H9 (cell line): ENCODE data around the gene ZNF672. TPM values are rescaled to one million over a fixed set of nuclear protein-coding genes. Genes with fewer than 3 reads are reported as not detected.

ENCODE experiments used
- DNase-seq: peaks from one replicate; pipeline ENCODE4 v3.0.0-alpha.2; 2017
- H2AFZ ChIP-seq: one replicate; pipeline ENCODE4 v1.6.1; 2013; ENCODE audit warnings: mild to moderate bottlenecking, low read length, control low read depth, moderate library complexity
- H2AK5ac ChIP-seq: 2 replicates; pipeline ENCODE4 v1.6.1; 2013; ENCODE audit warnings: low read length, control low read depth, mixed read lengths; ENCODE audit not compliant: insufficient read length
- H2BK120ac ChIP-seq: one replicate; pipeline ENCODE4 v1.6.1; 2013; ENCODE audit warnings: low read depth, mild to moderate bottlenecking, low read length, control low read depth, inconsistent platforms; ENCODE audit not compliant: poor library complexity, severe bottlenecking
- H2BK12ac ChIP-seq: 2 replicates; pipeline ENCODE4 v1.6.1; 2013; ENCODE audit warnings: low read length, control low read depth, mixed read lengths, low read depth; ENCODE audit not compliant: insufficient read length
- H2BK15ac ChIP-seq: 2 replicates; pipeline ENCODE4 v1.6.1; 2013; ENCODE audit warnings: low read depth, low read length, control low read depth
- H2BK20ac ChIP-seq: one replicate; pipeline ENCODE4 v1.6.1; 2013; ENCODE audit warnings: low read depth, mild to moderate bottlenecking, low read length, control low read depth, inconsistent platforms; ENCODE audit not compliant: poor library complexity, severe bottlenecking
- H2BK5ac ChIP-seq: 2 replicates; pipeline ENCODE4 v1.6.1; 2013; ENCODE audit warnings: low read length, control low read depth, mixed read lengths; ENCODE audit not compliant: insufficient read length
- H3K14ac ChIP-seq: 2 replicates; pipeline ENCODE4 v1.6.1; 2013; ENCODE audit warnings: low read length, control low read depth; ENCODE audit not compliant: insufficient read depth
- H3K18ac ChIP-seq: 2 replicates; pipeline ENCODE4 v1.6.1; 2013; ENCODE audit warnings: low read depth, mild to moderate bottlenecking, mixed read lengths, low read length, control low read depth; ENCODE audit not compliant: insufficient read length
- H3K23ac ChIP-seq: 2 replicates; pipeline ENCODE4 v1.6.1; 2013; ENCODE audit warnings: low read length, control low read depth, mixed read lengths, low read depth; ENCODE audit not compliant: insufficient read length
- H3K23me2 ChIP-seq: 2 replicates; pipeline ENCODE4 v1.6.1; 2013; ENCODE audit warnings: low read depth, mild to moderate bottlenecking, mixed read lengths, low read length, control low read depth; ENCODE audit not compliant: insufficient read length, poor library complexity, severe bottlenecking
- H3K27ac ChIP-seq: 2 replicates; pipeline ENCODE4 v1.5.1; 2013; ENCODE audit warnings: low read length, control low read depth, mixed read lengths, low read depth; ENCODE audit not compliant: insufficient read length
- H3K27me3 ChIP-seq: 2 replicates; pipeline ENCODE4 v1.6.1; 2013; ENCODE audit warnings: low read length, control low read depth, inconsistent platforms; ENCODE audit not compliant: insufficient read depth
- H3K4ac ChIP-seq: 2 replicates; pipeline ENCODE4 v1.6.1; 2013; ENCODE audit warnings: low read depth, mild to moderate bottlenecking, control low read depth, inconsistent platforms, low read length, moderate library complexity
- H3K4me1 ChIP-seq: 2 replicates; pipeline ENCODE4 v1.6.1; 2013; ENCODE audit warnings: low read length, control low read depth, inconsistent platforms; ENCODE audit not compliant: insufficient read depth
- H3K4me2 ChIP-seq: 2 replicates; pipeline ENCODE4 v1.6.1; 2013; ENCODE audit warnings: low read length, control low read depth, mixed read lengths; ENCODE audit not compliant: insufficient read length, insufficient read depth
- H3K56ac ChIP-seq: 2 replicates; pipeline ENCODE4 v1.6.1; 2013; ENCODE audit warnings: low read depth, mild to moderate bottlenecking, mixed read lengths, low read length, control low read depth; ENCODE audit not compliant: insufficient read length
- H3K79me1 ChIP-seq: 2 replicates; pipeline ENCODE4 v1.6.1; 2013; ENCODE audit warnings: low read depth, mild to moderate bottlenecking, moderate library complexity, low read length, control low read depth, inconsistent platforms; ENCODE audit not compliant: insufficient read depth, poor library complexity, severe bottlenecking
- H3K79me2 ChIP-seq: 2 replicates; pipeline ENCODE4 v1.6.1; 2013; ENCODE audit warnings: low read length, control low read depth, inconsistent platforms; ENCODE audit not compliant: insufficient read depth
- H3K9ac ChIP-seq: 2 replicates; pipeline ENCODE4 v1.6.1; 2013; ENCODE audit warnings: low read length, control low read depth, mixed read lengths; ENCODE audit not compliant: insufficient read length; ENCODE audit errors: extremely low read depth
- H3K9me3 ChIP-seq: one replicate; pipeline ENCODE4 v1.6.1; 2013; ENCODE audit warnings: low read depth, low read length, inconsistent platforms; ENCODE audit not compliant: control insufficient read depth
- H3T11ph ChIP-seq: one replicate; pipeline ENCODE4 v1.6.1; 2013; ENCODE audit warnings: mild to moderate bottlenecking, low read length, control low read depth, inconsistent platforms
- H4K20me1 ChIP-seq: one replicate; pipeline ENCODE4 v1.6.1; 2013; ENCODE audit not compliant: control insufficient read depth, insufficient read length, insufficient read depth
- H4K5ac ChIP-seq: 2 replicates; pipeline ENCODE4 v1.6.1; 2013; ENCODE audit warnings: low read depth, mild to moderate bottlenecking, mixed read lengths, low read length, control low read depth; ENCODE audit not compliant: insufficient read length
- H4K8ac ChIP-seq: replicated peaks from 2 replicates; pipeline ENCODE4 v1.6.1; 2013; ENCODE audit warnings: low read length, control low read depth, mixed read lengths, low read depth; ENCODE audit not compliant: insufficient read length
- H4K91ac ChIP-seq: 2 replicates; pipeline ENCODE4 v1.6.1; 2013; ENCODE audit warnings: low read depth, mild to moderate bottlenecking, moderate library complexity, mixed read lengths, low read length, control low read depth; ENCODE audit not compliant: insufficient read length
- H3K27ac Mint-ChIP-seq, 3 experiments: 2 replicates in 2 of 3; 3 replicates in 1 of 3; pipeline ENCODE4 v1.8.0; 2020 to 2021; ENCODE audit warnings: mixed read lengths in 3 of 3, mild to moderate bottlenecking in 1 of 3, moderate library complexity in 1 of 3
- H3K27me3 Mint-ChIP-seq: 2 replicates; pipeline ENCODE4 v1.8.0; 2021; ENCODE audit warnings: low read depth, mild to moderate bottlenecking, moderate library complexity, mixed read lengths
- H3K36me3 Mint-ChIP-seq, 3 experiments: 2 replicates in 2 of 3; 3 replicates in 1 of 3; pipeline ENCODE4 v1.8.0; 2020 to 2021; ENCODE audit warnings: low read depth in 3 of 3, mixed read lengths in 3 of 3; ENCODE audit not compliant: insufficient read depth in 1 of 3
- H3K4me1 Mint-ChIP-seq, 2 experiments: 2 replicates each; pipeline ENCODE4 v1.8.0; 2020; ENCODE audit warnings: mixed read lengths in 2 of 2
- H3K4me3 Mint-ChIP-seq, 2 experiments: 2 replicates in 1 of 2; 3 replicates in 1 of 2; pipeline ENCODE4 v1.8.0; 2020 to 2021; ENCODE audit warnings: mild to moderate bottlenecking in 2 of 2, mixed read lengths in 2 of 2, moderate library complexity in 1 of 2
- H3K9me3 Mint-ChIP-seq, 2 experiments: 2 replicates in 1 of 2; 3 replicates in 1 of 2; pipeline ENCODE4 v1.8.0; 2020; ENCODE audit warnings: mild to moderate bottlenecking in 2 of 2, mixed read lengths in 2 of 2, moderate library complexity in 1 of 2
- WGBS: extraction: QIAGEN DNeasy Blood & Tissue Kit; methylation state at CpG from one replicate; pipeline ENCODE4 v1.1.7; 2013; ENCODE audit warnings: missing lambda C conversion rate, low lambda C conversion rate, mixed read lengths; ENCODE audit not compliant: insufficient read length; ENCODE audit errors: extremely low coverage; 5-methylcytosine and 5-hydroxymethylcytosine counted together
- total RNA-seq: library from RNA; stranded (reverse); gene quantifications from 2 replicates; pipeline ENCODE4 v1.2.1, GENCODE V29; 2021
- TF ChIP-seq, protein P1 (sequence below): fragments of 200-600 bp; sonication (generic); conservative IDR thresholded peaks from 3 replicates; pipeline ENCODE4 v1.8.0; 2021; ENCODE audit warnings: antibody characterized with exemption, mild to moderate bottlenecking

The ZNF672 gene
- total RNA-seq, 1 experiment from 2014 or later = 29.4 TPM

DNA sequence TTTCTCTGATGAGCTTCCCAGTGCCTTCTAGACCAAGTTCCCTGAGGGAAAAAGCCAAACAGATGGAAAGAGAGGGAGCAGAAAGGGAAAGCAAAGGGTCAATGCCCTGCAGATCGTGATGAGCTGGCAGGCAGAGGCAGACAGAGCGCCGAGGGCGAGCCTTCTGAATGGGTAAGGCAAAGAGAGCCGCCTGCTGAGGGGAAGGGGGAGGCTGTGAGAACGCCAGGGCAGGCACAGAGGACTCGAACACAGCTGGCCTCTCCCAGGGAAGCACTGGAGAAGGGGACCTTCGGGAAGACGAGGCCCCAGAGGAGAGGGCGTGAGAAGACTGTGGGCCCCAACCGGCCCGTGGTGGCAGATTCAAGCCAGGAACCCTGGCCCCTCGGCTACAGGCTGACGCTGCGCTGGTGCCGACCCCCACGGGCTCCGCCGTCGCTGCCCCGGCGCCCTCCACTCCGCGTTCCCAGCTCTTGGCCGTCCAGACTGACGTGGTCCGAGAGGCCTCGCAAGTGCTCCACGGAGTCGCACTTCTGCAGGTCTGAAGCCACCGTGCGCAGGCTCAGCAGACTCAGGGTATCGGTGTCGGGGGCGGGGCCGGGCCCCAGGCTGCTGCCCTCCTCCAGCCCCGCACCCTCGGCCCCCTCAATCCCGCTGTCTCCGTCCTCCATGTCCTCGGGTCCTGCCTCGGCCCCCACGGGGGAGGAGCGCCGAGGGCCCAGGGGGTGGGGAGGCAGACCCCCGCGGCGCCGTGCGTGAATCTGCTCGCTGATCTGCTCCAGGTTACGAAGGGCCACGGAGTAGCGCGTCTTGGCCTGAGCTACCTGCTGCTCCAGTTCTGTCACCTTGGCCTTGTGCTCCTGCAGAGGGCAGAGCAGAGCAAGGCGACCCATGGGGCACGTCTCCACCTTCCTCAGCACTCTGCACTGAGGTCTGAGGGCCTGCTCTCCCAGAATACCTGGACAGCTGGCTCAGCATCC lies 26.2 kb upstream of the ZNF672 start:
- no peaks in the 10 kb centered on the region for H4K20me1 ChIP-seq
- H4K91ac ChIP-seq = no peak overlapping the region
- no peak overlapping the region for H3K56ac ChIP-seq
- TF ChIP-seq, protein P1, sequence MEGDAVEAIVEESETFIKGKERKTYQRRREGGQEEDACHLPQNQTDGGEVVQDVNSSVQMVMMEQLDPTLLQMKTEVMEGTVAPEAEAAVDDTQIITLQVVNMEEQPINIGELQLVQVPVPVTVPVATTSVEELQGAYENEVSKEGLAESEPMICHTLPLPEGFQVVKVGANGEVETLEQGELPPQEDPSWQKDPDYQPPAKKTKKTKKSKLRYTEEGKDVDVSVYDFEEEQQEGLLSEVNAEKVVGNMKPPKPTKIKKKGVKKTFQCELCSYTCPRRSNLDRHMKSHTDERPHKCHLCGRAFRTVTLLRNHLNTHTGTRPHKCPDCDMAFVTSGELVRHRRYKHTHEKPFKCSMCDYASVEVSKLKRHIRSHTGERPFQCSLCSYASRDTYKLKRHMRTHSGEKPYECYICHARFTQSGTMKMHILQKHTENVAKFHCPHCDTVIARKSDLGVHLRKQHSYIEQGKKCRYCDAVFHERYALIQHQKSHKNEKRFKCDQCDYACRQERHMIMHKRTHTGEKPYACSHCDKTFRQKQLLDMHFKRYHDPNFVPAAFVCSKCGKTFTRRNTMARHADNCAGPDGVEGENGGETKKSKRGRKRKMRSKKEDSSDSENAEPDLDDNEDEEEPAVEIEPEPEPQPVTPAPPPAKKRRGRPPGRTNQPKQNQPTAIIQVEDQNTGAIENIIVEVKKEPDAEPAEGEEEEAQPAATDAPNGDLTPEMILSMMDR = peak; percentile 43; the same call in 2 of the 3 replicates
- no peak overlapping the region for H3K23ac ChIP-seq
- H3K9me3 ChIP-seq = no peaks in the 10 kb centered on the region
- 0 out of 7 replicates have a peak overlapping the region, but pooled peaks of 1 of the 3 experiments have one; percentile 64 for H3K27ac Mint-ChIP-seq
- peaks cover 28 to 51% (median 51%) of the 10 kb centered on the region in 3 experiments for H3K36me3 Mint-ChIP-seq
- no peak overlapping the region for H3K4ac ChIP-seq
- no peak overlapping the region for H2BK20ac ChIP-seq
- H3K27me3 ChIP-seq = no peaks in the 10 kb centered on the region
- H4K8ac ChIP-seq = no peak overlapping the region
- peaks cover 15 to 17% of the 10 kb centered on the region in 2 experiments for H3K4me1 Mint-ChIP-seq
- no CpG with 5 or more reads among the region's 57 CpGs for WGBS
- no peak overlapping the region for H3K4me3 Mint-ChIP-seq
- H2BK12ac ChIP-seq = no peak overlapping the region
- H3K14ac ChIP-seq = no peak overlapping the region
- no peaks in the 10 kb centered on the region for H3K79me1 ChIP-seq
- H3K4me2 ChIP-seq = no peak overlapping the region
- H3T11ph ChIP-seq = no peak overlapping the region
- DNase-seq = peak; percentile 72
- no peaks in the 10 kb centered on the region for H3K23me2 ChIP-seq
- no peak overlapping the region for H2AK5ac ChIP-seq
- no peak overlapping the region for H3K18ac ChIP-seq
- H2BK120ac ChIP-seq = no peak overlapping the region
- H3K79me2 ChIP-seq = no peaks in the 10 kb centered on the region
- H4K5ac ChIP-seq = no peak overlapping the region
- no peaks in the 10 kb centered on the region for H3K4me1 ChIP-seq
- H2BK15ac ChIP-seq = no peak overlapping the region
- no peak overlapping the region for H3K27ac ChIP-seq
- no peak overlapping the region for H3K9ac ChIP-seq
- no peak overlapping the region for H2AFZ ChIP-seq
- no peak overlapping the region for H2BK5ac ChIP-seq
- no peaks in the 10 kb centered on the region for H3K9me3 Mint-ChIP-seq
- no peaks in the 10 kb centered on the region for H3K27me3 Mint-ChIP-seq
